NT2/D1 (cell line): ENCODE results near the gene MROH2A.

ENCODE experiments used
- DNase-seq: peaks from one replicate; pipeline ENCODE4 v3.0.0-alpha.2; 2011; ENCODE audit warnings: low read depth, low spot score
- H3K27me3 ChIP-seq: 2 replicates; pipeline ENCODE4 v1.6.0; 2011; ENCODE audit warnings: mild to moderate bottlenecking; ENCODE audit not compliant: insufficient read length, insufficient read depth
- H3K36me3 ChIP-seq: 2 replicates; pipeline ENCODE4 v1.6.1; 2011; ENCODE audit warnings: mild to moderate bottlenecking, low read length, mixed read lengths; ENCODE audit not compliant: insufficient read depth, insufficient read length
- H3K4me1 ChIP-seq: 2 replicates; pipeline ENCODE4 v1.5.1; 2011; ENCODE audit not compliant: insufficient read depth, insufficient read length
- H3K4me3 ChIP-seq: 2 replicates; pipeline ENCODE4 v1.5.1; 2011; ENCODE audit warnings: low read depth; ENCODE audit not compliant: insufficient read length
- H3K9ac ChIP-seq: 2 replicates; pipeline ENCODE4 v1.6.0; 2011; ENCODE audit warnings: low read depth; ENCODE audit not compliant: insufficient read length
- H3K9me3 ChIP-seq: 2 replicates; pipeline ENCODE4 v1.5.1; 2011; ENCODE audit warnings: mild to moderate bottlenecking, low read length; ENCODE audit not compliant: insufficient read depth
- SUZ12 ChIP-seq: IDR thresholded peaks from 2 replicates; pipeline ENCODE4 v1.6.1; 2011; ENCODE audit not compliant: insufficient read length, insufficient read depth; ENCODE audit errors: extremely low read depth
- YY1 ChIP-seq: IDR thresholded peaks from 2 replicates; pipeline ENCODE4 v1.6.1; 2011; ENCODE audit not compliant: insufficient read length, insufficient read depth
- ZNF274 ChIP-seq: IDR thresholded peaks from 2 replicates; pipeline ENCODE4 v1.6.1; 2011; ENCODE audit warnings: mild to moderate bottlenecking, low read depth, low read length

The MROH2A gene

GRCh38 chr2:233821196-233821595 is 43.1 kb downstream of the MROH2A start:
- no peak for DNase-seq
- no peaks in the 10 kb centered on the region for H3K36me3 ChIP-seq
- no peak overlapping the region for H3K4me3 ChIP-seq
- TF ChIP-seq YY1, result no peak
- TF ChIP-seq SUZ12, result no peak
- no peak for TF ChIP-seq ZNF274
- peaks cover 2% of the 10 kb centered on the region for H3K27me3 ChIP-seq
- H3K9me3 ChIP-seq, result no peaks in the 10 kb centered on the region
- H3K9ac ChIP-seq, result no peak overlapping the region
- H3K4me1 ChIP-seq, result peaks cover 7% of the 10 kb centered on the region

- TF ChIP-seq YY1 (no peak), ZNF274 (no peak), SUZ12 (no peak)
- Histone ChIP-seq H3K36me3 (no peaks in the 10 kb centered on the region), H3K4me3 (no peak overlapping the region), H3K9ac (no peak overlapping the region), H3K4me1 (peaks cover 7% of the 10 kb centered on the region), H3K9me3 (no peaks in the 10 kb centered on the region), H3K27me3 (peaks cover 2% of the 10 kb centered on the region)
- DNase-seq, result no peak
Measured at GRCh38 chr2:233821709-233822100, 43.6 kb downstream of the MROH2A start.

- peaks cover 2% of the 10 kb centered on the region for H3K27me3 ChIP-seq
- H3K36me3 ChIP-seq, result no peaks in the 10 kb centered on the region
- no peaks in the 10 kb centered on the region for H3K9me3 ChIP-seq
- H3K9ac ChIP-seq, result no peak overlapping the region
- H3K4me3 ChIP-seq, result no peak overlapping the region
- H3K4me1 ChIP-seq, result peaks cover 7% of the 10 kb centered on the region
- no peak for DNase-seq
- TF ChIP-seq ZNF274 (no peak), YY1 (no peak), SUZ12 (no peak)
Measured at GRCh38 chr2:233822101-233822771, 44.1 kb downstream of the MROH2A start.

GRCh38 chr2:233822781-233823730 is 44.9 kb downstream of the MROH2A start:
- H3K4me3 ChIP-seq, result no peak overlapping the region
- H3K4me1 ChIP-seq, result peaks cover 7% of the 10 kb centered on the region
- no peaks in the 10 kb centered on the region for H3K9me3 ChIP-seq
- H3K9ac ChIP-seq, result no peak overlapping the region
- no peak for DNase-seq
- no peaks in the 10 kb centered on the region for H3K36me3 ChIP-seq
- TF ChIP-seq SUZ12 (no peak), ZNF274 (no peak), YY1 (no peak)
- peaks cover 2% of the 10 kb centered on the region for H3K27me3 ChIP-seq

GRCh38 chr2:233823731-233824121 is 45.6 kb downstream of the MROH2A start:
- Histone ChIP-seq H3K9ac (no peak overlapping the region), H3K27me3 (peaks cover 2% of the 10 kb centered on the region), H3K4me3 (no peak overlapping the region), H3K36me3 (no peaks in the 10 kb centered on the region), H3K9me3 (no peaks in the 10 kb centered on the region), H3K4me1 (peaks cover 7% of the 10 kb centered on the region)
- TF ChIP-seq YY1 (no peak), SUZ12 (no peak), ZNF274 (no peak)
- DNase-seq, result no peak

- no peak for DNase-seq
- no peaks in the 10 kb centered on the region for H3K9me3 ChIP-seq
- no peak overlapping the region for H3K4me3 ChIP-seq
- H3K4me1 ChIP-seq, result peaks cover 7% of the 10 kb centered on the region
- H3K9ac ChIP-seq, result no peak overlapping the region
- no peaks in the 10 kb centered on the region for H3K27me3 ChIP-seq
- no peaks in the 10 kb centered on the region for H3K36me3 ChIP-seq
- no peak for TF ChIP-seq ZNF274
- TF ChIP-seq YY1, result no peak
- no peak for TF ChIP-seq SUZ12
Measured at GRCh38 chr2:233824373-233824772, 46.2 kb downstream of the MROH2A start.

- H3K27me3 ChIP-seq, result no peaks in the 10 kb centered on the region
- no peak overlapping the region for H3K4me3 ChIP-seq
- peak overlapping the region; percentile 18 for H3K9ac ChIP-seq
- H3K4me1 ChIP-seq, result no peaks in the 10 kb centered on the region
- H3K36me3 ChIP-seq, result no peaks in the 10 kb centered on the region
- no peak for DNase-seq
- TF ChIP-seq ZNF274 (no peak), SUZ12 (no peak), YY1 (no peak)
- H3K9me3 ChIP-seq, result no peaks in the 10 kb centered on the region
Measured at GRCh38 chr2:233828546-233829192, 50.5 kb downstream of the MROH2A start.
